ENCODE data around the gene BAHCC1.

BAHCC1 gene

GRCh38 chr17:81365601-81366585 lies 29.4 kb upstream of the BAHCC1 start:
- in situ Hi-C loops (cut with HindIII; ENCODE audit: low pct_ligation_motif_present, low pct_unique_long_range_greater_than_20kb, low sequenced_read_pairs) = no loop called here
- peak; percentile 59 for DNase-seq

DNA sequence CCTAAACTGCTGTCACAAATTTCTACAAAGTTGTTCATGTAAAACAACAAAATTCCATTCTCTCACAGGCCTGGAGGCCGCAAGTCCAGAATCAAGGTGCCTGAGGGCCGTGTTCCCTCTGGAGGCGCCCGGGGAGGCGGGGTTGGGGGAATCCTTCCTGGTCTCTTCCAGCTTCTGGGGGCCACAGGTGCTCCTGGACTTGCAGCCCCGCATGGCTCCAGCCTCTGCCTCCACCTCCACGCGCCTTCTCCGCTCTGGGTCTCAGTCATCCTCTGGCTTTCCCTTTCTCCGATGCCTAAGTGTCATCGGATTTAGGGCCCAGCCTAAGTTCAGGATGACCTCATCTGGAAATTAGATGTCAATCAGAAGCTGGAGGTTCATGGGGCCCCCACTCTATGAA lies 28.6 kb upstream of the BAHCC1 start:
- DNase-seq = no peak
- in situ Hi-C loops (cut with HindIII; ENCODE audit: low pct_ligation_motif_present, low pct_unique_long_range_greater_than_20kb, low sequenced_read_pairs) = no loop called here

GRCh38 chr17:81367171-81367570 lies 28.1 kb upstream of the BAHCC1 start:
- DNase-seq = no peak
- in situ Hi-C loops (cut with HindIII; ENCODE audit: low pct_ligation_motif_present, low pct_unique_long_range_greater_than_20kb, low sequenced_read_pairs) = no loop called here

DNA sequence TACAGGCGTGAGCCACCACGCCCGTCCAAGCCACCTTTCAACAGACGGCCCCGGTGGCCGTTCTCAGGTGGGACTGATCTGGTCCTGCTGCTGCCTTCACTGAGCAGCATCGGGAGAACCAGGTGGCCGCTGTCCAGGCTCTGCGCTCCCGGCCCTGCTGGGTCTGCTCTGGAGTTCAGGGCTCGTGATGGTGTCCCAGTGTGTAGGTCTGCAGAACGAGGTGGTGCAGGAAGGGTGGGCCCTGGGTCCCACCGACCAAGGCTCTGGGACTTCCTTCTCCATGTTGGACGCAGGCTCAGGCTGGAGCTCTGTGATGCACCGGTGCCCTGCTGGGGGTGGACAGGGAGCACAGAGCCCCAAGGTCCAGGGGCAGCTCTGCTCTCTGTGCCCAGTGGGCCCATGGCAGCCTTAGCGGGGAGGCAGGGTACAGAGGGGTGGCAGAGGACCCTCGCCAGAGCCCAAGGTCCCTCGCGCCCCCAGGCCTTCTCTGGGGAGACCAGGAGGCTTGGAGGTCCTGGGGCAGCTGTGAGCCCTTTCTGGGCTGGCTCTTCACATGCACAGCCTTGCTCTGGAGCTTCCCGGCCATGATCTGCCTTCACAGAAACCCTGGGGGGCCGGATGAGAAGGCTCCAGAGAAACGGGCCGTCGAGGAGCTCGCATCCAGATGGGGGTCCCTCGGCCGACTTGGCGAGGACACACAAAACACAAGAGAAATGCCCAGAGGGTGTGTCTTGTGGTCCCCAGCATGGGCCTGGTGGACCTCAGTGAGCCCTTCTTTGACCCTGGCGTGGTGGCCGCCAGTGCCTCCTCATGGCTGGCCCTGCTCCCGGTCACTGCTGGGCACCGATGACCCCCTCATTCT lies 26.9 kb upstream of the BAHCC1 start:
- in situ Hi-C loops (cut with HindIII; ENCODE audit: low pct_ligation_motif_present, low pct_unique_long_range_greater_than_20kb, low sequenced_read_pairs) = no loop called here
- no peak for DNase-seq

GRCh38 chr17:81370294-81370693 lies 25.0 kb upstream of the BAHCC1 start:
- in situ Hi-C loops (cut with HindIII; ENCODE audit: low pct_ligation_motif_present, low pct_unique_long_range_greater_than_20kb, low sequenced_read_pairs) = no loop called here
- DNase-seq = no peak

GRCh38 chr17:81371910-81372760 lies 23.1 kb upstream of the BAHCC1 start:
- peak; percentile 59 for DNase-seq
- in situ Hi-C loops (cut with HindIII; ENCODE audit: low pct_ligation_motif_present, low pct_unique_long_range_greater_than_20kb, low sequenced_read_pairs) = no loop called here

- no peak for DNase-seq
- in situ Hi-C loops (cut with HindIII; ENCODE audit: low pct_ligation_motif_present, low pct_unique_long_range_greater_than_20kb, low sequenced_read_pairs) = no loop called here
Observed at GRCh38 chr17:81373536-81374160, 21.6 kb upstream of the BAHCC1 start.

DNA sequence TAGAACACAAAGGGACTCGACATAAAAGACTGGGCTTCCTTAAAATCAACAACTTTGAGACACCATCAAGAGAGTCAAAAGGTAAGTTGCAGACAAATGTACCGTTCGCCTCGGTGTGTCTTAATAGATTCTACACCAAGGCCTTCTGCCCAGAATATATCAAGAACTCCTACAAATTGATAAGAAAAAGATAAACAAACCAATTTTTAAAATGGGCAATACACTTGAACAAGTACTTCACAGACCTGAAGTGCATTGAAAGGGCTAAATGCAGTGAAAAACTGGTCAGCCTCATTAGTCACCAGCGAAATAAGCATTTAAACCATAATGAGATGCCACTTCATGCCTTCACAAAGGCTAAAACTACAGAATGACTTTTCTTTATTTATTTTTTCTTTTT lies 20.4 kb upstream of the BAHCC1 start:
- in situ Hi-C loops (cut with HindIII; ENCODE audit: low pct_ligation_motif_present, low pct_unique_long_range_greater_than_20kb, low sequenced_read_pairs) = no loop called here
- DNase-seq = no peak

DNA sequence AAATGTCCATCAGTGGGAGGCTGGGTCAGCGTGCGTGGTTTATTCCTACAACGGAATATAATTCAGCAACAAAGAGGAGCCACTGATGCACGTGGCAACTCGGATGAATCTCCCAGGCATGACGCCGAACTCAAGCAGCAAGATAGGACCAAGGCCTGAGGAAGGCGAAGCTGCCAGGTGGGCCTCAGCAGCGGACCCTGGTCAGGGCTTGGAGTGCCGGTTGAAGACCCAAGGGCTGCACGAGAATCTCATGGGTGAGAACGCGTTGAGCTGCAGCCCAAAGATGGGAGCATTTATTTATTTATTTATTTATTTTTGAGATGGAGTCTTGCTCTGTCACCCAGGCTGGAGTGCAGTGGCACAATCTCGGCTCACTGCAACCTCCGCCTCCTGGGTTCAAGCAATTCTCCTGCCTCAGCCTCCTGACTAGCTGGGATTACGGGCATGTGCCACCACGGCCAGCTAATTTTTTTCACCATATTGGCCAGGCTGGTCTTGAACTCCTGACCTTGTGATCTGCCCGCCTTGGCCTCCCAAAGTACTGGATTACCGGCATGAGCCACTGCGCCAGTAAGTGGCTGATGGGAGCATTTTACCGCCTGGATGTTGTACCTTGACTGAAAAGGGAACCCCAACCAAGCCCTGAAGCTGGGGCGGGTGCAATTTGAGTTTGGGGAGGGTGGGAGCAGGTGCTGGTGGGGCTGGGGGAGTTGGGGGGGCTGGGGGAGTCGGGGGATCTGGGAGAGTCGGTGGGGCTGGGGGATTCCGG lies 18.1 kb upstream of the BAHCC1 start:
- in situ Hi-C loops (cut with HindIII; ENCODE audit: low pct_ligation_motif_present, low pct_unique_long_range_greater_than_20kb, low sequenced_read_pairs) = no loop called here
- no peak for DNase-seq

DNA sequence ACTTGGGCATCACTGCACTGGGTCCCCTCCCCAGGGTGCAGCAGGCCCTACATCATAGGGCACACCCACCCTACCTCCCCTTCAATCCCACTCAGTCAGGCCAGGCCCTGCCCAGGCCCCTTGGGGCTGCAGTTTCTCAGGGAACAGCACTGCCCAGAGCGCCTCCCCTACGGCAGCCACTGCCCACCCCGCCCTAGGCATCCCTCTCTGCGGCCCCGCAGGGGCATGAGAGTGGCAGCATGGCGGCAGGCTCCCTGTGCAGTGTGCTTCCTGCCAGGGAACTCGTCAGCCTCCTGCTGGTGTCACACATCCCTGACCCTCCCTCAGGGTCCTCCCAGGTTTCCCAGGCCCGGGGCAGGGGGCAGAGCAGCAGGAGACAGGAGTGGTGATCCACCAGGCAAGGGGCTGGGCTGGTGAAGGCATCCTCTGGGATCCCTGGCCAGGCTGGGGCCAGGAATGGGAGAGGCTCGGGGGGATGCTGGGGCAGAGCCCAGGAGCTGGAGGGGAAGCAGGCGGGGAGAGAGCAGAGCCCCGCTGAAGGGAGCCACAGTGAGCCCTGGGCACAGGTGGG lies 16.2 kb upstream of the BAHCC1 start:
- no peak for DNase-seq
- in situ Hi-C loops (cut with HindIII; ENCODE audit: low pct_ligation_motif_present, low pct_unique_long_range_greater_than_20kb, low sequenced_read_pairs) = no loop called here

GRCh38 chr17:81379523-81379942 lies 15.7 kb upstream of the BAHCC1 start:
- no peak for DNase-seq
- in situ Hi-C loops (cut with HindIII; ENCODE audit: low pct_ligation_motif_present, low pct_unique_long_range_greater_than_20kb, low sequenced_read_pairs) = no loop called here

GRCh38 chr17:81380131-81380530 lies 15.1 kb upstream of the BAHCC1 start:
- in situ Hi-C loops (cut with HindIII; ENCODE audit: low pct_ligation_motif_present, low pct_unique_long_range_greater_than_20kb, low sequenced_read_pairs) = no loop called here
- DNase-seq = no peak

DNA sequence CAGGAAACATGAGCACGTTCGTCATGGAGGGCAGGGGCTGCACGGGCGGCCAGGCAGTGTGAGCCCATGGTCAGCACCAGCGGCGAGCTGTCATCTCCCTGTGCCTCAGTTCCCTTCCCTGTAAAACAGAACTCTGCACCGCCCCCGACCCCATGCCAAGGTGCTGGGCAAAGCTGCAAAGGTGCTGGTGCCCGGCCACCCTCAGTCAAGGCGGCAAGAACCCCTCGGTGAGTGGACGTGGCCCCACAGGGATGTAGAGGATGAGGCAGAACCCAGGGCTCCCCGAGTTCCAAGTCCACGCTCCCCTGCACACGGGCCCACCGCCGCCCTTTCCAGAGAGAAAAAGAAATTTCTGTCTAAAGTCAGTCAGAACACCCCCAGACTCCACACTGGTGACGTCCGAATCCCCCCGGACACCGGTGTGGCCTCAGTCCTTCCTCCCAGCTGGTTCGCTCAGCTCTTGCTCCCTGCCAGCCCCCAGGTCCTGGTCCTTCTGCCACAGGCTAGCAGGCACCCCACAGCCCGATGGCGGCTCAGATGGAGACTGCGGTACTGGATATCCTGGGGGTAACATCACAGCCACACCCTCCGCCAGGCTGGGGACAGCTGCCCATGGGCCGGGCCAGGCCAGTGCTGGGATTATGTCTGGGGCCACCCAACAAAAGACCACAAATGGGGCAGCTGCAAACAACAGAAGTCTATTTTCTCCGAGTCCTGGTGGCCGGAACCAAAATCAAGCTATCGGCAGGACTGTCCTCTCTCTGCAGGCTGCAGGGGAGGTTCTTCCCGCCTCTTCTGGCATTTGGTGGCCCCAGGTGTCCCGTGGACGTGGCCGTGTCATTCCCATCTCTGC lies 14.4 kb upstream of the BAHCC1 start:
- no peak for DNase-seq
- in situ Hi-C loops (cut with HindIII; ENCODE audit: low pct_ligation_motif_present, low pct_unique_long_range_greater_than_20kb, low sequenced_read_pairs) = no loop called here

DNA sequence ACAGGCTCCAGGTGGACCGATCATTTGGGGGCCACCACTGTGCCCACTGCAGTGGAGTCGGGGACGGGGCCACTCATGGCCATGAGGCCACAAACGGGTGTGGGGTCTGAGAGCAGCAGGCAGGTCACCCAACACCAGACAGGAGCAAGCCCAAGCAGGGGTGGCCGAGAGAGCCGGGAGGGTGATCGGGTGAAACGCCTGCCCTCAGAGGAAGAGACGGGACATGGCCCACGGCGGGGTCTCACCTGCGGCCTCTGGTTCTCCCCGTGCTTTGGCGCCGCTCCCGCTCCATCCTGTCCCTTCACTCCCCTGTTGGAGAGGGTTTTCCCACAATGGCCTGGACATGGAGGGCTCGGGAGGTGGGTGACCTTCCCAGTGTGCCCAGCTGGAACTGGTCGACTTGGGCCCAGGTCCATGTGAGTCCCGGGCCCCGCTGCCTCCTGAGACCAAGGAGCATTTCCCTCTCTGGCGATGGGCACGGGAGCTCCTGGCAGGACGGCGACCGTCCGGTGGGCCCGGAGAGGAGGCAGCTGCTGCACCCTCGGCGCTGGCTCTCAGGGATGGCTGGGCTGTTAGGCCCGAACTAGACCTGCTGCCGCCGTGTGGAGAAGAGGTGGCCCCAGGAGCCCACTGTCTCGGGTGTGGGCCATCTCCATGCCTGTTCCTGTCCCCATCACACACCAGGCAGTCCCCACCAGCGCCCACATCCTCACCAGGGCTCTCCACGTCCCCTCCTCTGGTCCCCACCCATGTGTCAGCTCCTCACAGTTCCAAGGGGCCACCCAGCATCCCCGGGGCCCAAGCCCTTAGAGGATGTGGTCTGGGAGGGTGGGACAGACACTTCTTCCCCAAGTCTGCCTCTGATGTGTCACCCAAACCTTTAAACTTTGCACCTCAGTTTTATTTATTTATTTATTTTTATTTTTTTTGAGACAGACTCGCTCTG lies 13.4 kb upstream of the BAHCC1 start:
- in situ Hi-C loops (cut with HindIII; ENCODE audit: low pct_ligation_motif_present, low pct_unique_long_range_greater_than_20kb, low sequenced_read_pairs) = no loop called here
- DNase-seq = no peak

- DNase-seq = no peak
- in situ Hi-C loops (cut with HindIII; ENCODE audit: low pct_ligation_motif_present, low pct_unique_long_range_greater_than_20kb, low sequenced_read_pairs) = no loop called here
Observed at GRCh38 chr17:81382851-81383250, 12.4 kb upstream of the BAHCC1 start.

Data from ACHN (cell line).